Measurements from ENCODE around the gene CPSF7.

- TF ChIP-seq, protein P1, sequence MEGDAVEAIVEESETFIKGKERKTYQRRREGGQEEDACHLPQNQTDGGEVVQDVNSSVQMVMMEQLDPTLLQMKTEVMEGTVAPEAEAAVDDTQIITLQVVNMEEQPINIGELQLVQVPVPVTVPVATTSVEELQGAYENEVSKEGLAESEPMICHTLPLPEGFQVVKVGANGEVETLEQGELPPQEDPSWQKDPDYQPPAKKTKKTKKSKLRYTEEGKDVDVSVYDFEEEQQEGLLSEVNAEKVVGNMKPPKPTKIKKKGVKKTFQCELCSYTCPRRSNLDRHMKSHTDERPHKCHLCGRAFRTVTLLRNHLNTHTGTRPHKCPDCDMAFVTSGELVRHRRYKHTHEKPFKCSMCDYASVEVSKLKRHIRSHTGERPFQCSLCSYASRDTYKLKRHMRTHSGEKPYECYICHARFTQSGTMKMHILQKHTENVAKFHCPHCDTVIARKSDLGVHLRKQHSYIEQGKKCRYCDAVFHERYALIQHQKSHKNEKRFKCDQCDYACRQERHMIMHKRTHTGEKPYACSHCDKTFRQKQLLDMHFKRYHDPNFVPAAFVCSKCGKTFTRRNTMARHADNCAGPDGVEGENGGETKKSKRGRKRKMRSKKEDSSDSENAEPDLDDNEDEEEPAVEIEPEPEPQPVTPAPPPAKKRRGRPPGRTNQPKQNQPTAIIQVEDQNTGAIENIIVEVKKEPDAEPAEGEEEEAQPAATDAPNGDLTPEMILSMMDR (IDR thresholded peaks at IDR 0.05; ENCODE audit: insufficient read depth, low read length, poor library complexity, severe bottlenecking) = peak; percentile 72
- TF ChIP-seq EZH2phosphoT487 (conservative IDR thresholded peaks at IDR 0.05; ENCODE audit: low read length) = no peak
Measured at GRCh38 chr11:61446211-61446651, 16.5 kb upstream of the CPSF7 start.
